SK-N-SH treated with all-trans-retinoic acid at 6 μM for 48 hours (cell line): ENCODE results near the gene EPHA8.

Source experiments
- BACH2 ChIP-seq: fragments of 250-450 bp; sonication (Bioruptor Pico); IDR thresholded peaks from 2 replicates; pipeline ENCODE4 v1.9.0; 2021; ENCODE audit warnings: mild to moderate bottlenecking, borderline replicate concordance
- ESRRG ChIP-seq: fragments of 250-450 bp; sonication (Bioruptor Pico); IDR thresholded peaks from 2 replicates; pipeline ENCODE4 v1.6.1; 2021; ENCODE audit warnings: mild to moderate bottlenecking
- OSR1 ChIP-seq: fragments of 250-450 bp; sonication (Bioruptor Pico); IDR thresholded peaks from 2 replicates; pipeline ENCODE4 v1.8.0; 2022; ENCODE audit warnings: moderate library complexity, mild to moderate bottlenecking, inconsistent platforms
- POU6F1 ChIP-seq: fragments of 250-450 bp; sonication (Bioruptor Pico); IDR thresholded peaks from 2 replicates; pipeline ENCODE4 v1.8.0; 2021; ENCODE audit warnings: low read depth, mild to moderate bottlenecking, moderate library complexity, borderline replicate concordance
- PPARA ChIP-seq: fragments of 250-450 bp; sonication (Bioruptor Pico); IDR thresholded peaks from 2 replicates; pipeline ENCODE4 v1.5.0; 2020; ENCODE audit warnings: mild to moderate bottlenecking, borderline replicate concordance
- ZNF565 ChIP-seq: fragments of 450-650 bp; formaldehyde crosslinking; conservative IDR thresholded peaks from 2 replicates; pipeline ENCODE4 v1.5.0; 2020; ENCODE audit warnings: low read depth, mild to moderate bottlenecking, moderate library complexity
- TF ChIP-seq, protein P1 (sequence below): fragments of 250-450 bp; sonication (Bioruptor Pico); IDR thresholded peaks from 2 replicates; pipeline ENCODE4 v1.5.1; 2020; ENCODE audit warnings: low read depth, mild to moderate bottlenecking, moderate library complexity
- TF ChIP-seq, protein P2 (sequence below): fragments of 250-450 bp; sonication (Bioruptor Pico); IDR thresholded peaks from 2 replicates; pipeline ENCODE4 v1.8.0; 2020; ENCODE audit warnings: mild to moderate bottlenecking, moderate library complexity, borderline replicate concordance

- TF ChIP-seq, protein P1, sequence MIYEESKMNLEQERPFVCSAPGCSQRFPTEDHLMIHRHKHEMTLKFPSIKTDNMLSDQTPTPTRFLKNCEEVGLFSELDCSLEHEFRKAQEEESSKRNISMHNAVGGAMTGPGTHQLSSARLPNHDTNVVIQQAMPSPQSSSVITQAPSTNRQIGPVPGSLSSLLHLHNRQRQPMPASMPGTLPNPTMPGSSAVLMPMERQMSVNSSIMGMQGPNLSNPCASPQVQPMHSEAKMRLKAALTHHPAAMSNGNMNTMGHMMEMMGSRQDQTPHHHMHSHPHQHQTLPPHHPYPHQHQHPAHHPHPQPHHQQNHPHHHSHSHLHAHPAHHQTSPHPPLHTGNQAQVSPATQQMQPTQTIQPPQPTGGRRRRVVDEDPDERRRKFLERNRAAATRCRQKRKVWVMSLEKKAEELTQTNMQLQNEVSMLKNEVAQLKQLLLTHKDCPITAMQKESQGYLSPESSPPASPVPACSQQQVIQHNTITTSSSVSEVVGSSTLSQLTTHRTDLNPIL (CRISPR knock-in tag): no peak
- TF ChIP-seq ESRRG (CRISPR knock-in tag) (no peak), BACH2 (CRISPR knock-in tag) (no peak), POU6F1 (no peak), PPARA (no peak), OSR1 (CRISPR knock-in tag) (no peak), ZNF565 (no peak)
- TF ChIP-seq, protein P2, sequence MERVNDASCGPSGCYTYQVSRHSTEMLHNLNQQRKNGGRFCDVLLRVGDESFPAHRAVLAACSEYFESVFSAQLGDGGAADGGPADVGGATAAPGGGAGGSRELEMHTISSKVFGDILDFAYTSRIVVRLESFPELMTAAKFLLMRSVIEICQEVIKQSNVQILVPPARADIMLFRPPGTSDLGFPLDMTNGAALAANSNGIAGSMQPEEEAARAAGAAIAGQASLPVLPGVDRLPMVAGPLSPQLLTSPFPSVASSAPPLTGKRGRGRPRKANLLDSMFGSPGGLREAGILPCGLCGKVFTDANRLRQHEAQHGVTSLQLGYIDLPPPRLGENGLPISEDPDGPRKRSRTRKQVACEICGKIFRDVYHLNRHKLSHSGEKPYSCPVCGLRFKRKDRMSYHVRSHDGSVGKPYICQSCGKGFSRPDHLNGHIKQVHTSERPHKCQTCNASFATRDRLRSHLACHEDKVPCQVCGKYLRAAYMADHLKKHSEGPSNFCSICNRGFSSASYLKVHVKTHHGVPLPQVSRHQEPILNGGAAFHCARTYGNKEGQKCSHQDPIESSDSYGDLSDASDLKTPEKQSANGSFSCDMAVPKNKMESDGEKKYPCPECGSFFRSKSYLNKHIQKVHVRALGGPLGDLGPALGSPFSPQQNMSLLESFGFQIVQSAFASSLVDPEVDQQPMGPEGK: no peak
These were observed 13.3 kb downstream of the EPHA8 start for GRCh38 chr1:22576617-22577016.
